GM23338 (cell line): ENCODE data around the gene CHKB. TPM values are rescaled to one million over a fixed set of nuclear protein-coding genes. Genes with fewer than 3 reads are reported as not detected.

ENCODE experiments used
- ATAC-seq: fragments of 200-7000 bp; cut with Tn5 transposase; 3 replicates; pipeline ENCODE4 v1.9.1; 2020
- DNase-seq: peaks from one replicate; pipeline ENCODE4 v3.0.0-alpha.2; 2015; ENCODE audit warnings: low spot score
- H2AFZ ChIP-seq: fragments of 200-600 bp; sonication (generic); 2 replicates; pipeline ENCODE4 v1.8.0; 2016; ENCODE audit warnings: antibody characterized with exemption, mild to moderate bottlenecking, moderate library complexity
- H3F3A ChIP-seq: fragments of 200-600 bp; sonication (generic); replicated peaks from 2 replicates; pipeline ENCODE4 v1.8.0; 2017; ENCODE audit warnings: antibody characterized with exemption, mixed run types, low read depth
- H3K27ac ChIP-seq: fragments of 200-600 bp; sonication (generic); 2 replicates; pipeline ENCODE4 v1.6.1; 2016; ENCODE audit warnings: low read depth
- H3K27me3 ChIP-seq: fragments of 200-600 bp; sonication (generic); 2 replicates; pipeline ENCODE4 v1.8.0; 2016; ENCODE audit warnings: mild to moderate bottlenecking, mixed run types, moderate library complexity; ENCODE audit not compliant: insufficient read depth
- H3K36me3 ChIP-seq: fragments of 200-600 bp; sonication (generic); 2 replicates; pipeline ENCODE4 v1.8.0; 2016; ENCODE audit warnings: mild to moderate bottlenecking; ENCODE audit not compliant: insufficient read depth
- H3K4me1 ChIP-seq: fragments of 200-600 bp; sonication (generic); 2 replicates; pipeline ENCODE4 v1.8.0; 2016; ENCODE audit warnings: mild to moderate bottlenecking, moderate library complexity; ENCODE audit not compliant: insufficient read depth
- H3K4me2 ChIP-seq: fragments of 200-600 bp; sonication (generic); 2 replicates; pipeline ENCODE4 v1.7.1; 2017; ENCODE audit warnings: mixed run types
- H3K4me3 ChIP-seq: fragments of 200-600 bp; sonication (generic); 2 replicates; pipeline ENCODE4 v1.6.1; 2016; ENCODE audit warnings: mixed run types
- H3K79me2 ChIP-seq: fragments of 200-600 bp; sonication (generic); replicated peaks from 2 replicates; pipeline ENCODE4 v1.8.0; 2017; ENCODE audit warnings: mild to moderate bottlenecking; ENCODE audit not compliant: insufficient read depth
- H3K9me2 ChIP-seq: fragments of 200-600 bp; sonication (generic); 2 replicates; pipeline ENCODE4 v1.8.0; 2017; ENCODE audit not compliant: insufficient read depth
- H4K20me1 ChIP-seq: fragments of 200-600 bp; sonication (generic); replicated peaks from 2 replicates; pipeline ENCODE4 v1.8.0; 2017; ENCODE audit warnings: mild to moderate bottlenecking; ENCODE audit not compliant: insufficient read depth
- H3K27ac Mint-ChIP-seq: 2 replicates; pipeline ENCODE4 v1.8.0; 2020; ENCODE audit warnings: inconsistent platforms, mild to moderate bottlenecking, moderate library complexity, mixed read lengths
- H3K27me3 Mint-ChIP-seq: 3 replicates; pipeline ENCODE4 v1.8.0; 2022; ENCODE audit warnings: low read depth, mild to moderate bottlenecking, moderate library complexity, mixed read lengths, inconsistent platforms; ENCODE audit not compliant: insufficient read depth, poor library complexity
- H3K36me3 Mint-ChIP-seq: 3 replicates; pipeline ENCODE4 v1.8.0; 2021; ENCODE audit warnings: low read depth, mild to moderate bottlenecking, inconsistent platforms, moderate library complexity, mixed read lengths
- H3K4me1 Mint-ChIP-seq: 3 replicates; pipeline ENCODE4 v1.8.0; 2020; ENCODE audit warnings: mild to moderate bottlenecking, inconsistent platforms, mixed read lengths
- H3K4me3 Mint-ChIP-seq: 3 replicates; pipeline ENCODE4 v1.8.0; 2021; ENCODE audit warnings: moderate library complexity, mild to moderate bottlenecking, inconsistent platforms, mixed read lengths
- H3K9me3 Mint-ChIP-seq: 3 replicates; pipeline ENCODE4 v1.8.0; 2020; ENCODE audit warnings: moderate library complexity, mild to moderate bottlenecking, inconsistent platforms, mixed read lengths
- CREB1 ChIP-seq: fragments of 250-450 bp; sonication (Bioruptor Pico); IDR thresholded peaks from 2 replicates; pipeline ENCODE4 v1.5.0; 2020; ENCODE audit warnings: low read depth, mild to moderate bottlenecking, moderate library complexity
- ETS1 ChIP-seq: IDR thresholded peaks from 2 replicates; pipeline ENCODE4 v1.6.1; 2016; ENCODE audit warnings: antibody characterized with exemption
- EZH2 ChIP-seq: fragments of 200-600 bp; sonication (generic); IDR thresholded peaks from one replicate; pipeline ENCODE4 v1.8.0; 2017; ENCODE audit warnings: antibody characterized with exemption, mild to moderate bottlenecking, low read depth; ENCODE audit not compliant: unreplicated experiment
- EZH2phosphoT487 ChIP-seq: fragments of 200-600 bp; sonication (generic); IDR thresholded peaks from one replicate; pipeline ENCODE4 v1.8.1; 2018; ENCODE audit warnings: antibody characterized with exemption; ENCODE audit not compliant: unreplicated experiment
- JUNB ChIP-seq: IDR thresholded peaks from one replicate; pipeline ENCODE4 v1.6.1; 2016; ENCODE audit warnings: antibody characterized with exemption; ENCODE audit not compliant: unreplicated experiment
- NANOG ChIP-seq: IDR thresholded peaks from 2 replicates; pipeline ENCODE4 v1.6.1; 2016; ENCODE audit warnings: antibody characterized with exemption, borderline replicate concordance
- POLR2AphosphoS5 ChIP-seq: IDR thresholded peaks from 2 replicates; pipeline ENCODE4 v1.6.1; 2016; ENCODE audit warnings: antibody characterized with exemption, low read depth
- STAT1 ChIP-seq: IDR thresholded peaks from one replicate; pipeline ENCODE4 v1.6.1; 2016; ENCODE audit warnings: antibody characterized with exemption; ENCODE audit not compliant: unreplicated experiment
- ZNF114 ChIP-seq: fragments of 250-450 bp; sonication (Bioruptor Pico); IDR thresholded peaks from 2 replicates; pipeline ENCODE4 v1.5.0; 2020; ENCODE audit warnings: mild to moderate bottlenecking, moderate library complexity
- ZNF331 ChIP-seq: fragments of 250-450 bp; sonication (Bioruptor Pico); IDR thresholded peaks from 2 replicates; pipeline ENCODE4 v1.5.0; 2020; ENCODE audit warnings: low read depth, mild to moderate bottlenecking, moderate library complexity
- polyA plus RNA-seq: library from polyadenylated mRNA; unstranded; fragments of >200 nt; fragmentation: Nextera tagmentation; extraction: Ambion mirVana; gene quantifications from 2 replicates; pipeline ENCODE4 v1.2.1, GENCODE V29; 2016
- total RNA-seq: library from RNA; depleted of rRNA; stranded (reverse); fragments of >200 nt; shearing (Covaris generic); gene quantifications from 2 replicates; pipeline ENCODE4 v1.2.3, GENCODE V29; 2014
- TF ChIP-seq, protein P1 (sequence below): fragments of 250-450 bp; sonication (Bioruptor Pico); IDR thresholded peaks from 2 replicates; pipeline ENCODE4 v1.5.0; 2020; ENCODE audit warnings: mild to moderate bottlenecking, moderate library complexity
- TF ChIP-seq, protein P2 (sequence below): IDR thresholded peaks from one replicate; pipeline ENCODE4 v1.6.1; 2018; ENCODE audit warnings: antibody characterized with exemption; ENCODE audit not compliant: unreplicated experiment
- TF ChIP-seq, protein P3 (sequence below), 2 experiments: fragments of 200-600 bp in 1 of 2; sonication (generic) in 1 of 2; conservative IDR thresholded peaks; 2 replicates each; pipeline versions ENCODE4 v1.5.1 to v1.6.1; 2016 to 2017; ENCODE audit warnings: antibody characterized with exemption in 2 of 2, low read depth in 2 of 2, mild to moderate bottlenecking in 2 of 2, moderate library complexity in 1 of 2

Gene CHKB
- total and polyA plus RNA-seq, 2 experiments from 2014 or later: 51.2 to 61.6 TPM

DNA sequence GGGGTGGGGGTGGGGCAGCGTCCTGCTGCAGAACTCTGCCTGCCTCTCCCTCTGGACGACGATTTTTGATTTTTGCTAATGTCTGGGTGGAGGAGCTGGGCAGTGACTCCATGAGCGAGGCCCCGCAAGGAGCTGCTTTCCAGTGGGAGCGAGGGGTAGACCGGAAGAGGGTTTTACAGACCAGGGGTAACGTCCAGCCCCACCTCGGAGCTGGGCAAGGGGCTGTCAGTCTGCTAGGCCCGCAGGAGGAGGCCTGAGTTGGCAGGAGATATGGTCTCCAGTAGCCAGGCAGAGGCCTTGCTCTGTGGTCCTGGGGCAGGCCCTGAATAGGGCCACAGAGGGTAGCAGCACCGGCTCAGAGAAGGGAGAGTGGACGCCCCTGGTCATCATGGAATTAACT is 26.9 kb upstream of the CHKB start:
- Mint-ChIP-seq H3K9me3 (no peaks in the 10 kb centered on the region), H3K27ac (no peak overlapping the region), H3K27me3 (peaks cover 36% of the 10 kb centered on the region), H3K4me3 (no peak overlapping the region), H3K36me3 (no peaks in the 10 kb centered on the region), H3K4me1 (peaks cover 13% of the 10 kb centered on the region)
- H3K4me3 ChIP-seq: no peak overlapping the region
- DNase-seq (no peak), ATAC-seq (no peak)
- H4K20me1 ChIP-seq: no peaks in the 10 kb centered on the region; the same call in 1 of the 2 replicates
- TF ChIP-seq CREB1 (CRISPR knock-in tag) (no peak), ZNF331 (CRISPR knock-in tag) (no peak), ETS1 (no peak), POLR2AphosphoS5 (no peak), ZNF114 (CRISPR knock-in tag) (no peak), JUNB (no peak), EZH2 (no peak), STAT1 (no peak), EZH2phosphoT487 (no peak), NANOG (no peak)
- TF ChIP-seq, protein P1, sequence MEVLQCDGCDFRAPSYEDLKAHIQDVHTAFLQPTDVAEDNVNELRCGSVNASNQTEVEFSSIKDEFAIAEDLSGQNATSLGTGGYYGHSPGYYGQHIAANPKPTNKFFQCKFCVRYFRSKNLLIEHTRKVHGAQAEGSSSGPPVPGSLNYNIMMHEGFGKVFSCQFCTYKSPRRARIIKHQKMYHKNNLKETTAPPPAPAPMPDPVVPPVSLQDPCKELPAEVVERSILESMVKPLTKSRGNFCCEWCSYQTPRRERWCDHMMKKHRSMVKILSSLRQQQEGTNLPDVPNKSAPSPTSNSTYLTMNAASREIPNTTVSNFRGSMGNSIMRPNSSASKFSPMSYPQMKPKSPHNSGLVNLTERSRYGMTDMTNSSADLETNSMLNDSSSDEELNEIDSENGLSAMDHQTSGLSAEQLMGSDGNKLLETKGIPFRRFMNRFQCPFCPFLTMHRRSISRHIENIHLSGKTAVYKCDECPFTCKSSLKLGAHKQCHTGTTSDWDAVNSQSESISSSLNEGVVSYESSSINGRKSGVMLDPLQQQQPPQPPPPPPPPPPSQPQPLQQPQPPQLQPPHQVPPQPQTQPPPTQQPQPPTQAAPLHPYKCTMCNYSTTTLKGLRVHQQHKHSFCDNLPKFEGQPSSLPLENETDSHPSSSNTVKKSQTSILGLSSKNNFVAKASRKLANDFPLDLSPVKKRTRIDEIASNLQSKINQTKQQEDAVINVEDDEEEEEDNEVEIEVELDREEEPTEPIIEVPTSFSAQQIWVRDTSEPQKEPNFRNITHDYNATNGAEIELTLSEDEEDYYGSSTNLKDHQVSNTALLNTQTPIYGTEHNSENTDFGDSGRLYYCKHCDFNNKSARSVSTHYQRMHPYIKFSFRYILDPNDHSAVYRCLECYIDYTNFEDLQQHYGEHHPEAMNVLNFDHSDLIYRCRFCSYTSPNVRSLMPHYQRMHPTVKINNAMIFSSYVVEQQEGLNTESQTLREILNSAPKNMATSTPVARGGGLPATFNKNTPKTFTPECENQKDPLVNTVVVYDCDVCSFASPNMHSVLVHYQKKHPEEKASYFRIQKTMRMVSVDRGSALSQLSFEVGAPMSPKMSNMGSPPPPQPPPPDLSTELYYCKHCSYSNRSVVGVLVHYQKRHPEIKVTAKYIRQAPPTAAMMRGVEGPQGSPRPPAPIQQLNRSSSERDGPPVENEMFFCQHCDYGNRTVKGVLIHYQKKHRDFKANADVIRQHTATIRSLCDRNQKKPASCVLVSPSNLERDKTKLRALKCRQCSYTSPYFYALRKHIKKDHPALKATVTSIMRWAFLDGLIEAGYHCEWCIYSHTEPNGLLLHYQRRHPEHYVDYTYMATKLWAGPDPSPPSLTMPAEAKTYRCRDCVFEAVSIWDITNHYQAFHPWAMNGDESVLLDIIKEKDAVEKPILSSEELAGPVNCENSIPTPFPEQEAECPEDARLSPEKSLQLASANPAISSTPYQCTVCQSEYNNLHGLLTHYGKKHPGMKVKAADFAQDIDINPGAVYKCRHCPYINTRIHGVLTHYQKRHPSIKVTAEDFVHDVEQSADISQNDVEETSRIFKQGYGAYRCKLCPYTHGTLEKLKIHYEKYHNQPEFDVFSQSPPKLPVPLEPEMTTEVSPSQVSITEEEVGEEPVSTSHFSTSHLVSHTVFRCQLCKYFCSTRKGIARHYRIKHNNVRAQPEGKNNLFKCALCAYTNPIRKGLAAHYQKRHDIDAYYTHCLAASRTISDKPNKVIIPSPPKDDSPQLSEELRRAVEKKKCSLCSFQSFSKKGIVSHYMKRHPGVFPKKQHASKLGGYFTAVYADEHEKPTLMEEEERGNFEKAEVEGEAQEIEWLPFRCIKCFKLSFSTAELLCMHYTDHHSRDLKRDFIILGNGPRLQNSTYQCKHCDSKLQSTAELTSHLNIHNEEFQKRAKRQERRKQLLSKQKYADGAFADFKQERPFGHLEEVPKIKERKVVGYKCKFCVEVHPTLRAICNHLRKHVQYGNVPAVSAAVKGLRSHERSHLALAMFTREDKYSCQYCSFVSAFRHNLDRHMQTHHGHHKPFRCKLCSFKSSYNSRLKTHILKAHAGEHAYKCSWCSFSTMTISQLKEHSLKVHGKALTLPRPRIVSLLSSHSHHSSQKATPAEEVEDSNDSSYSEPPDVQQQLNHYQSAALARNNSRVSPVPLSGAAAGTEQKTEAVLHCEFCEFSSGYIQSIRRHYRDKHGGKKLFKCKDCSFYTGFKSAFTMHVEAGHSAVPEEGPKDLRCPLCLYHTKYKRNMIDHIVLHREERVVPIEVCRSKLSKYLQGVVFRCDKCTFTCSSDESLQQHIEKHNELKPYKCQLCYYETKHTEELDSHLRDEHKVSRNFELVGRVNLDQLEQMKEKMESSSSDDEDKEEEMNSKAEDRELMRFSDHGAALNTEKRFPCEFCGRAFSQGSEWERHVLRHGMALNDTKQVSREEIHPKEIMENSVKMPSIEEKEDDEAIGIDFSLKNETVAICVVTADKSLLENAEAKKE: no peak
- TF ChIP-seq, protein P2, sequence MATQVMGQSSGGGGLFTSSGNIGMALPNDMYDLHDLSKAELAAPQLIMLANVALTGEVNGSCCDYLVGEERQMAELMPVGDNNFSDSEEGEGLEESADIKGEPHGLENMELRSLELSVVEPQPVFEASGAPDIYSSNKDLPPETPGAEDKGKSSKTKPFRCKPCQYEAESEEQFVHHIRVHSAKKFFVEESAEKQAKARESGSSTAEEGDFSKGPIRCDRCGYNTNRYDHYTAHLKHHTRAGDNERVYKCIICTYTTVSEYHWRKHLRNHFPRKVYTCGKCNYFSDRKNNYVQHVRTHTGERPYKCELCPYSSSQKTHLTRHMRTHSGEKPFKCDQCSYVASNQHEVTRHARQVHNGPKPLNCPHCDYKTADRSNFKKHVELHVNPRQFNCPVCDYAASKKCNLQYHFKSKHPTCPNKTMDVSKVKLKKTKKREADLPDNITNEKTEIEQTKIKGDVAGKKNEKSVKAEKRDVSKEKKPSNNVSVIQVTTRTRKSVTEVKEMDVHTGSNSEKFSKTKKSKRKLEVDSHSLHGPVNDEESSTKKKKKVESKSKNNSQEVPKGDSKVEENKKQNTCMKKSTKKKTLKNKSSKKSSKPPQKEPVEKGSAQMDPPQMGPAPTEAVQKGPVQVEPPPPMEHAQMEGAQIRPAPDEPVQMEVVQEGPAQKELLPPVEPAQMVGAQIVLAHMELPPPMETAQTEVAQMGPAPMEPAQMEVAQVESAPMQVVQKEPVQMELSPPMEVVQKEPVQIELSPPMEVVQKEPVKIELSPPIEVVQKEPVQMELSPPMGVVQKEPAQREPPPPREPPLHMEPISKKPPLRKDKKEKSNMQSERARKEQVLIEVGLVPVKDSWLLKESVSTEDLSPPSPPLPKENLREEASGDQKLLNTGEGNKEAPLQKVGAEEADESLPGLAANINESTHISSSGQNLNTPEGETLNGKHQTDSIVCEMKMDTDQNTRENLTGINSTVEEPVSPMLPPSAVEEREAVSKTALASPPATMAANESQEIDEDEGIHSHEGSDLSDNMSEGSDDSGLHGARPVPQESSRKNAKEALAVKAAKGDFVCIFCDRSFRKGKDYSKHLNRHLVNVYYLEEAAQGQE: no peak
- TF ChIP-seq, protein P3, sequence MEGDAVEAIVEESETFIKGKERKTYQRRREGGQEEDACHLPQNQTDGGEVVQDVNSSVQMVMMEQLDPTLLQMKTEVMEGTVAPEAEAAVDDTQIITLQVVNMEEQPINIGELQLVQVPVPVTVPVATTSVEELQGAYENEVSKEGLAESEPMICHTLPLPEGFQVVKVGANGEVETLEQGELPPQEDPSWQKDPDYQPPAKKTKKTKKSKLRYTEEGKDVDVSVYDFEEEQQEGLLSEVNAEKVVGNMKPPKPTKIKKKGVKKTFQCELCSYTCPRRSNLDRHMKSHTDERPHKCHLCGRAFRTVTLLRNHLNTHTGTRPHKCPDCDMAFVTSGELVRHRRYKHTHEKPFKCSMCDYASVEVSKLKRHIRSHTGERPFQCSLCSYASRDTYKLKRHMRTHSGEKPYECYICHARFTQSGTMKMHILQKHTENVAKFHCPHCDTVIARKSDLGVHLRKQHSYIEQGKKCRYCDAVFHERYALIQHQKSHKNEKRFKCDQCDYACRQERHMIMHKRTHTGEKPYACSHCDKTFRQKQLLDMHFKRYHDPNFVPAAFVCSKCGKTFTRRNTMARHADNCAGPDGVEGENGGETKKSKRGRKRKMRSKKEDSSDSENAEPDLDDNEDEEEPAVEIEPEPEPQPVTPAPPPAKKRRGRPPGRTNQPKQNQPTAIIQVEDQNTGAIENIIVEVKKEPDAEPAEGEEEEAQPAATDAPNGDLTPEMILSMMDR (conservative IDR thresholded peaks at IDR 0.05; ENCODE audit: low read depth in 2 of 2): no peak
- no peaks in the 10 kb centered on the region for H3K9me2 ChIP-seq
- no peak overlapping the region for H3K4me2 ChIP-seq
- H3K4me1 ChIP-seq: no peaks in the 10 kb centered on the region; the same call in 1 of the 2 replicates
- no peaks in the 10 kb centered on the region for H3K36me3 ChIP-seq
- no peaks in the 10 kb centered on the region for H3K79me2 ChIP-seq
- no peaks in the 10 kb centered on the region; the same call in 1 of the 2 replicates for H3F3A ChIP-seq
- peaks cover 25% of the 10 kb centered on the region for H3K27me3 ChIP-seq
- no peak overlapping the region for H3K27ac ChIP-seq
- no peak overlapping the region for H2AFZ ChIP-seq
